ENCODE data around the gene ANGPTL1.

DNA sequence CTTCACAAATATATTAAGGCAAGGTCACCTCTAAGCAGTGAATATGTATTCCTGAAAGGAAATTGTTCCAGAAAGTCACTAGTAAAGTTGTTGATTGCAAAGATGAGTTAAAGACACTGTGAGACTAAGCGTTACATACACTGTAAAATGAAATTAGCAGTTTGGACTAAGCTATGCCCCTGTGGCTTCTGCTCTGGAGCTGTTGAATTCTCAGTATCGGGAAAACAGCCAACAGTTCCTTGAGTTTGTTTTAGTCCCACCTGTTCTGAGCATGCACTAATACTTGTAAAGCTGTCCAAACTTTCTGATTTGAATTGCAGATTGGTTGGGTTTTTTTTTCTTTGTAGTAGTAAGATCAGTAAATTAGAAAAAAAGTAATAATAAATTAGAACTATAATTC, 21.0 kb downstream of the ANGPTL1 start:
- TF ChIP-seq, protein P1, sequence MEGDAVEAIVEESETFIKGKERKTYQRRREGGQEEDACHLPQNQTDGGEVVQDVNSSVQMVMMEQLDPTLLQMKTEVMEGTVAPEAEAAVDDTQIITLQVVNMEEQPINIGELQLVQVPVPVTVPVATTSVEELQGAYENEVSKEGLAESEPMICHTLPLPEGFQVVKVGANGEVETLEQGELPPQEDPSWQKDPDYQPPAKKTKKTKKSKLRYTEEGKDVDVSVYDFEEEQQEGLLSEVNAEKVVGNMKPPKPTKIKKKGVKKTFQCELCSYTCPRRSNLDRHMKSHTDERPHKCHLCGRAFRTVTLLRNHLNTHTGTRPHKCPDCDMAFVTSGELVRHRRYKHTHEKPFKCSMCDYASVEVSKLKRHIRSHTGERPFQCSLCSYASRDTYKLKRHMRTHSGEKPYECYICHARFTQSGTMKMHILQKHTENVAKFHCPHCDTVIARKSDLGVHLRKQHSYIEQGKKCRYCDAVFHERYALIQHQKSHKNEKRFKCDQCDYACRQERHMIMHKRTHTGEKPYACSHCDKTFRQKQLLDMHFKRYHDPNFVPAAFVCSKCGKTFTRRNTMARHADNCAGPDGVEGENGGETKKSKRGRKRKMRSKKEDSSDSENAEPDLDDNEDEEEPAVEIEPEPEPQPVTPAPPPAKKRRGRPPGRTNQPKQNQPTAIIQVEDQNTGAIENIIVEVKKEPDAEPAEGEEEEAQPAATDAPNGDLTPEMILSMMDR (IDR thresholded peaks at IDR 0.05 in 8 of 11, conservative IDR thresholded peaks at IDR 0.05 in 3 of 11), result no peak
- TF ChIP-seq POLR2AphosphoS5 (IDR thresholded peaks at IDR 0.05), result no peak
